Thymus (tissue), 11 donors: ENCODE results near the gene GSTP1. TPM values are rescaled to one million over a fixed set of nuclear protein-coding genes. Genes with fewer than 3 reads are reported as not detected.

Experiments
- DNase-seq, 9 donors: peaks; one replicate each; pipeline ENCODE4 v3.0.0-alpha.2; 2013; ENCODE audit warnings: low spot score in 9 of 9, low read depth in 6 of 9, missing footprints in 1 of 9
- H3K27ac ChIP-seq, 2 donors: one replicate each; pipeline ENCODE4 v1.5.1; 2013; ENCODE audit warnings: control low read depth in 1 of 2, low read depth in 1 of 2, low read length in 1 of 2, mild to moderate bottlenecking in 1 of 2, moderate library complexity in 1 of 2
- H3K27me3 ChIP-seq, 2 donors: one replicate each; pipeline ENCODE4 v1.5.1; 2013; ENCODE audit warnings: low read length in 1 of 2; ENCODE audit not compliant: control insufficient read depth in 2 of 2, insufficient read depth in 1 of 2
- H3K36me3 ChIP-seq, 2 donors: one replicate each; pipeline ENCODE4 v1.5.1; 2013; ENCODE audit warnings: low read length in 1 of 2, mild to moderate bottlenecking in 1 of 2, moderate library complexity in 1 of 2; ENCODE audit not compliant: control insufficient read depth in 2 of 2, insufficient read depth in 2 of 2
- H3K4me1 ChIP-seq, 2 donors: one replicate each; pipeline ENCODE4 v1.5.1; 2013; ENCODE audit warnings: low read length in 2 of 2; ENCODE audit not compliant: control insufficient read depth in 2 of 2, insufficient read depth in 2 of 2
- H3K4me3 ChIP-seq, 2 donors: one replicate each; pipeline ENCODE4 v1.5.1; 2013; ENCODE audit warnings: low read length in 2 of 2, control low read depth in 1 of 2, mild to moderate bottlenecking in 1 of 2
- H3K9me3 ChIP-seq, 2 donors: one replicate each; pipeline ENCODE4 v1.5.1; 2013; ENCODE audit warnings: low read length in 1 of 2, mild to moderate bottlenecking in 1 of 2; ENCODE audit not compliant: control insufficient read depth in 2 of 2, insufficient read depth in 1 of 2
- WGBS: extraction: QIAGEN DNeasy Blood & Tissue Kit; methylation state at CpG from one replicate; pipeline ENCODE4 v1.1.7; 2013; 5-methylcytosine and 5-hydroxymethylcytosine counted together
- polyA plus RNA-seq: library from polyadenylated mRNA; stranded (reverse); fragments of 200-250 nt; gene quantifications from one replicate; pipeline ENCODE4 v1.2.3, GENCODE V29; 2013
- total RNA-seq: library from RNA; stranded (reverse); fragments of 120-200 nt; gene quantifications from one replicate; pipeline ENCODE4 v1.2.4, GENCODE V29; 2013
- donor health status: healthy.

GSTP1 gene
- total and polyA plus RNA-seq, 2 donors = 389 to 630 TPM

DNA sequence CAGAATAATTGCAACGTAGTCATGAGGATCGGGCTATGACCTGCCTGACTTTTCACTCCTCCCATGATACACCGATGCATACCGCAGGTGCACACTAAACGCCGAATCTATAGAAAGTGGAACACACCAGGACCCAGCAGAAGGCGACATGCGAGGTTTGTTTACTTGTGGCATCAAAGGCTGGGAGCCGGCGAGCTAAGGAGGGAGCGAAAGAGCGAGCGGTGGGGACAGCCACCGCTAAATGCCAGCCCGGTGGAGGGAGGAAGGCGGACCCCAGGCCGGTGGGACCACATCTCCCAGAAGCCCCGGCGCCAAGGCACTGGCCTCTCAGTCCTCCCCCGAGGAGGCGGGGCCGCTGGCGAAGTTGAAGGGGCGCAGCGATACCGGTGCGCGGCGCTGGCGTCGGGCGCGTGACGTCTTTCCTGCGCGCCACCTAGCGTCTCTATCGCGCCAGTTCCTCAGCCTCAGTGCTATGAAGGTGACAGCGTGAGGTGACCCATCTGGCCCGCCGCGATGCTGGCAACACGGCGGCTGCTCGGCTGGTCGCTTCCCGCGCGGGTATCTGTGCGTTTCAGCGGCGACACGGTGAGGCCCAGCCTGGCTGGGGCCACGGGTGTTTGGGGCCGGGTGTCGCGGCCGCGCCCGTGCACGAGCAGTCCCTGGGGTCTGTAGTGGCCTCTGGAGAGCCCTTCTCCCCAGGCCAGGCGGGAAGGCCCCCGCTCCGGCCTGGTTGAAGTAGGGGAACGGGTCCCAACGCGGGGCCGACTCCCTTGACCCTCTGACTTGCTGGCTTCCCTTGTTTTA is 23.1 kb downstream of the GSTP1 start, which contains the start of gene NDUFV1:
NDUFV1 (plus strand) TSS at position 445 of the 804 bp plus-strand sequence; CDS start at position 514, 69 bp downstream.
- Histone ChIP-seq H3K27me3 (peaks cover 0 to 5% of the 10 kb centered on the region in 2 donors), H3K9me3 (no peaks in the 10 kb centered on the region), H3K36me3 (peaks cover 31 to 35% of the 10 kb centered on the region in 2 donors), H3K27ac (peak within 1 kb of the TSS; percentile 67 to 76), H3K4me1 (peaks cover 17 to 20% of the 10 kb centered on the region in 2 donors), H3K4me3 (peak within 1 kb of the TSS; percentile 76 to 91)
- WGBS = under 1% methylated on average over 69 of the region's 69 CpGs
- DNase-seq = peak; percentile 87 to 98 (median 96)

DNA sequence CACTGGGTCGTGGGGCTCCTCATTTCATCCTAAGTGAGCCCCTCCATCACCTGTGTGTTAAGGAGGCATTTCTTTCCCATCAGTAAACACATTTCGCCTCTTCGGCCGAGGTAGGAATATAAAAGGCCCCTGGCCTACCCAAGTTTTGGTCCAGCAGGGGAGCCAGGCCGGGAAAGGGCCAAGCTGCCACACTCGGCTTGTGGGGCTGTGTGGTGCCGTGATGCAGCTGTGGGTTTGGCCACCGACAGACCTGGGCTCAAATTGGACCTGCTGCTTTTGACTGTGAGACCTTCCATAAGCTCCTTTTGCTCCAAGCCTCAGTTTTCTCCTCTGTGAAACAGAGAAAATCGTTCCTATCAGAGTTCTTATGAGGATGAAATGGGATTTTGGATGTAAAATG is 23.9 kb downstream of the GSTP1 start:
- no peak for DNase-seq
- peaks cover 0 to 5% of the 10 kb centered on the region in 2 donors for H3K27me3 ChIP-seq
- 72% methylated on average over 9 of the region's 9 CpGs for WGBS

DNA sequence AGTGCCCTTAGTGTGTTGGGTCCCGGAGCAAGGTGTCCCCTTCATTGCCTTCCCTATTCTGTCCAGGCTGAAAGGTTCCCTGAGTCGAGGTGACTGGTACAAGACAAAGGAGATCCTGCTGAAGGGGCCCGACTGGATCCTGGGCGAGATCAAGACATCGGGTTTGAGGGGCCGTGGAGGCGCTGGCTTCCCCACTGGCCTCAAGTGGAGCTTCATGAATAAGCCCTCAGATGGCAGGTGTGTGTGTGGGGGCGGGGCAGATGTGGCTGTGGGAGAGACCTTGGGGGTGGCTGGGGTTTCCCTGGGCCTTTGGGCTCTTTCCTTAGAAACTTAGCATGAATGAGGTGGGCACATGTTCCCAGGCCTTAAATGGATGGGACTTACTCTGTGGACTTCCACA is 24.9 kb downstream of the GSTP1 start:
- H3K27me3 ChIP-seq = peaks cover 0 to 5% of the 10 kb centered on the region in 2 donors
- no peak for DNase-seq
- H3K36me3 ChIP-seq = peaks cover 46 to 47% of the 10 kb centered on the region in 2 donors
- H3K9me3 ChIP-seq = no peaks in the 10 kb centered on the region
- 97% methylated on average over 8 of the region's 8 CpGs for WGBS
- no peak overlapping the region for H3K27ac ChIP-seq
- peaks cover 20 to 27% of the 10 kb centered on the region in 2 donors for H3K4me1 ChIP-seq
- H3K4me3 ChIP-seq = no peak overlapping the region

More for the DNA sequence above, 23.9 kb downstream of the GSTP1 start:
- Histone ChIP-seq H3K9me3 (no peaks in the 10 kb centered on the region), H3K36me3 (peaks cover 39 to 41% of the 10 kb centered on the region in 2 donors), H3K4me3 (peak overlapping the region; percentile 76 to 91), H3K4me1 (peaks cover 17 to 20% of the 10 kb centered on the region in 2 donors), H3K27ac (no peak overlapping the region)

DNA sequence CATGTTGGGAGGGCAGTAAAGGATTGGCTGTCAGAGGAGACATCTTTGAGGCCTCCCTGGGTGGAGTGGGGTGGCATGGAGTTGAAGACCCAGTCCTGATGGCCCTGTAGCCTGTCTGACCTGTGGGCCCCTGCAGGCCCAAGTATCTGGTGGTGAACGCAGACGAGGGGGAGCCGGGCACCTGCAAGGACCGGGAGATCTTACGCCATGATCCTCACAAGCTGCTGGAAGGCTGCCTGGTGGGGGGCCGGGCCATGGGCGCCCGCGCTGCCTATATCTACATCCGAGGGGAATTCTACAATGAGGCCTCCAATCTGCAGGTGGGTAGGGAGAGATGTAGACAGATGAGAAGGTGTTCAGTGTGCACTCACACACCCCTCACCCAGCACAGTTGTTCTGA is 25.7 kb downstream of the GSTP1 start:
- Histone ChIP-seq H3K4me1 (peaks cover 28 to 35% of the 10 kb centered on the region in 2 donors), H3K27ac (no peak overlapping the region)
- DNase-seq = no peak

DNA sequence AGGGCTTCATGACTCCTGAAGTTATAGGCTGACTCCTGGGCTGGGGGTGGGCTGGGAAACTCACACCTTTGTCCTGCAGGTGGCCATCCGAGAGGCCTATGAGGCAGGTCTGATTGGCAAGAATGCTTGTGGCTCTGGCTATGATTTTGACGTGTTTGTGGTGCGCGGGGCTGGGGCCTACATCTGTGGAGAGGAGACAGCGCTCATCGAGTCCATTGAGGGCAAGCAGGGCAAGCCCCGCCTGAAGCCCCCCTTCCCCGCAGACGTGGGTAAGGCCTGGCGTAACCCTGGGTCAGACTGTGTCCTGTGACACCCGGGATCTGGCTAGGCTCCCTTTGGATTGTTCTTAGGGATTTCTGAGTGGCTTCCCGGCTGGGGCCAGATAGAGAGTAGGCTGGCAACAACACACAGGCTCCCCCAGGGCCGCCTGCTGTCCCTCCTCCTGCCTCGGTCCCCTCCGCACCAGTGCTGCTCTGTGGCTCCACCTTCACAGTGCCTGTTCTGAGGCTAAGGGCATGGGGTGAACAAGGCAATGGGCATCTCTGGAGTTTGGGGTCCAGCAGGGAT is 26.8 kb downstream of the GSTP1 start:
- Histone ChIP-seq H3K9me3 (no peaks in the 10 kb centered on the region), H3K27ac (no peak overlapping the region), H3K27me3 (no peaks in the 10 kb centered on the region), H3K4me1 (peaks cover 39 to 46% of the 10 kb centered on the region in 2 donors), H3K36me3 (peaks cover 46 to 47% of the 10 kb centered on the region in 2 donors), H3K4me3 (no peak overlapping the region)
- no peak for DNase-seq
- 98% methylated on average over 15 of the region's 15 CpGs for WGBS

More for the DNA sequence above, 25.7 kb downstream of the GSTP1 start:
- peaks cover 46 to 47% of the 10 kb centered on the region in 2 donors for H3K36me3 ChIP-seq
- 97% methylated on average over 10 of the region's 10 CpGs for WGBS
- H3K27me3 ChIP-seq = peaks cover 0 to 4% of the 10 kb centered on the region in 2 donors
- no peaks in the 10 kb centered on the region for H3K9me3 ChIP-seq
- no peak overlapping the region for H3K4me3 ChIP-seq

DNA sequence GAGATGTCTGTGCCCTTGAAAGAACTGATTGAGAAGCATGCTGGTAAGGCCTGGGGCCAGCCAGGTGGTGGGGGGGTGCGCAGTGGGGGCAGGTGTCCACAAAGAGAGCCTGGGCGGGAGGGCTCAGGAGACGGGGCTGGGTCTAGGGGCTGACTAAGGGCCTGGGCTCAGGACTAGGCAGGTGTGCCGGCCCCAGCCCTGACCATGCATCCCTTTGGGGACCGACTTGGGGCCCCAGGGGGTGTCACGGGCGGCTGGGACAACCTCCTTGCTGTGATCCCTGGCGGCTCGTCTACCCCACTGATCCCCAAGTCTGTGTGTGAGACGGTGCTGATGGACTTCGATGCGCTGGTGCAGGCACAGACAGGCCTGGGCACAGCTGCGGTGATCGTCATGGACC is 27.6 kb downstream of the GSTP1 start:
- Histone ChIP-seq H3K4me1 (peaks cover 40 to 52% of the 10 kb centered on the region in 2 donors), H3K4me3 (no peak overlapping the region), H3K27ac (no peak overlapping the region), H3K36me3 (peaks cover 46 to 47% of the 10 kb centered on the region in 2 donors), H3K27me3 (no peaks in the 10 kb centered on the region), H3K9me3 (no peaks in the 10 kb centered on the region)
- WGBS = 96% methylated on average over 14 of the region's 14 CpGs
- no peak for DNase-seq

DNA sequence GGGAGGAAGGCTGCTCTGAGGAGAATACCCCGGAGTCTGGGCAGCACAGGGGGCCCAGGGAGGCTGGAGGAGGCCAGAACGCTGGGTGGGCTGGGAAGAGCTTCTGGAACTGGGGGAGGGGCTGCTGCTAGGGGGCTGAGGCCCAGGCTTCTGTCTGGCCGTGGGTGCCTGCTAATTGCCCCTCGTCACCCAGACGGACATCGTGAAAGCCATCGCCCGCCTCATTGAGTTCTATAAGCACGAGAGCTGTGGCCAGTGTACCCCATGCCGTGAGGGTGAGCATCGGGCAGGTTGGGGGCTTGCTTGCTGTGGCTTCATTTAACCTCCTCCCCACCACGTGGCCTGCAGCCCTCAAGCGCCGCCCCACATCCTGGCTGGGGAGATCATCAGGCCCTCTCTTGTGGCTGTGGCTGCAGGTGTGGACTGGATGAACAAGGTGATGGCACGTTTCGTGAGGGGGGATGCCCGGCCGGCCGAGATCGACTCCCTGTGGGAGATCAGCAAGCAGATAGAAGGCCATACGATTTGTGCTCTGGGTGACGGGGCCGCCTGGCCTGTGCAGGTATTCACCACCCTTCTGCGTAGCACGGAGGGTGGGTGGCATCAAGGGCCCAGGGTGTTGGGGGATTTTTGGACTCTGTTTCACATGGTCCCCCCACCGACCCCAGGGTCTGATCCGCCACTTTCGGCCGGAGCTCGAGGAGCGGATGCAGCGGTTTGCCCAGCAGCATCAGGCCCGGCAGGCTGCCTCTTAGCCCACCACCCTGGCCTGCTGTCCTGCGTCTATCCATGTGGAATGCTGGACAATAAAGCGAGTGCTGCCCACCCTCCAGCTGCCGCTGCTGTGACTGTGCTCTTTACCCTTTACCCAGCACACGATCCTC is 28.3 kb downstream of the GSTP1 start:
- no peaks in the 10 kb centered on the region for H3K27me3 ChIP-seq
- H3K27ac ChIP-seq = no peak overlapping the region
- no peak overlapping the region for H3K4me3 ChIP-seq
- H3K9me3 ChIP-seq = no peaks in the 10 kb centered on the region
- 97% methylated on average over 37 of the region's 37 CpGs for WGBS
- peaks cover 44 to 56% of the 10 kb centered on the region in 2 donors for H3K4me1 ChIP-seq
- H3K36me3 ChIP-seq = peaks cover 46 to 47% of the 10 kb centered on the region in 2 donors
- DNase-seq = no peak

DNA sequence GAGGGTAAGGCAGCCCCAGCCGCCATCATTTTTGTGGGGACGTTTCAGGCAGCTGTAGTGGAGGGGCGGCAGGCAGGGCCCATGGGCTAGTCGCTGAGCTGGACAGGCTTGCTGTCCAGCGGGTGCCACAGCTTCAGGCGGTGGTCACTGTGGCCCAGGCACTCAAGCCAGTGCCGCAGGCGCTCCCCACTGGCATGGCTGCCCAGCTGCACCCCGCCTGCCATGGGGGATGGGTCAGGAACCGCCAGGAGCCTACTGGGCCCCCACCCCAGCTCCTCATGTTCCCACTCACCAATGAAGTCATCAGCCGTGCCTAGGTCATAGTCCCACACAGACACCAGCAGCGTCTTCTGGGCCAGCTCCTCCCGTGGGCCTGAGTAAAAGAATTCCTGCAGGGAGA is 29.1 kb downstream of the GSTP1 start:
- Histone ChIP-seq H3K4me1 (peaks cover 45 to 56% of the 10 kb centered on the region in 2 donors), H3K27me3 (no peaks in the 10 kb centered on the region), H3K36me3 (peaks cover 46 to 47% of the 10 kb centered on the region in 2 donors), H3K27ac (peak overlapping the region in 1 of 2 donors; percentile 9), H3K4me3 (no peak overlapping the region), H3K9me3 (no peaks in the 10 kb centered on the region)
- DNase-seq = no peak
- WGBS = 98% methylated on average over 13 of the region's 13 CpGs
